ENCODE data around the gene PROC.

DNA sequence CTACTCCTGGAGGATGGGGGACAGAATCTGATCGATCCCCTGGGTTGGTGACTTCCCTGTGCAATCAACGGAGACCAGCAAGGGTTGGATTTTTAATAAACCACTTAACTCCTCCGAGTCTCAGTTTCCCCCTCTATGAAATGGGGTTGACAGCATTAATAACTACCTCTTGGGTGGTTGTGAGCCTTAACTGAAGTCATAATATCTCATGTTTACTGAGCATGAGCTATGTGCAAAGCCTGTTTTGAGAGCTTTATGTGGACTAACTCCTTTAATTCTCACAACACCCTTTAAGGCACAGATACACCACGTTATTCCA is 844 bp downstream of the PROC start:
- TF ChIP-seq, protein P1, sequence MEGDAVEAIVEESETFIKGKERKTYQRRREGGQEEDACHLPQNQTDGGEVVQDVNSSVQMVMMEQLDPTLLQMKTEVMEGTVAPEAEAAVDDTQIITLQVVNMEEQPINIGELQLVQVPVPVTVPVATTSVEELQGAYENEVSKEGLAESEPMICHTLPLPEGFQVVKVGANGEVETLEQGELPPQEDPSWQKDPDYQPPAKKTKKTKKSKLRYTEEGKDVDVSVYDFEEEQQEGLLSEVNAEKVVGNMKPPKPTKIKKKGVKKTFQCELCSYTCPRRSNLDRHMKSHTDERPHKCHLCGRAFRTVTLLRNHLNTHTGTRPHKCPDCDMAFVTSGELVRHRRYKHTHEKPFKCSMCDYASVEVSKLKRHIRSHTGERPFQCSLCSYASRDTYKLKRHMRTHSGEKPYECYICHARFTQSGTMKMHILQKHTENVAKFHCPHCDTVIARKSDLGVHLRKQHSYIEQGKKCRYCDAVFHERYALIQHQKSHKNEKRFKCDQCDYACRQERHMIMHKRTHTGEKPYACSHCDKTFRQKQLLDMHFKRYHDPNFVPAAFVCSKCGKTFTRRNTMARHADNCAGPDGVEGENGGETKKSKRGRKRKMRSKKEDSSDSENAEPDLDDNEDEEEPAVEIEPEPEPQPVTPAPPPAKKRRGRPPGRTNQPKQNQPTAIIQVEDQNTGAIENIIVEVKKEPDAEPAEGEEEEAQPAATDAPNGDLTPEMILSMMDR (conservative IDR thresholded peaks at IDR 0.05), result no peak
- no peak for TF ChIP-seq ZFX (IDR thresholded peaks at IDR 0.05)
